Thyroid gland (tissue), 4 donors: ENCODE data around the gene DGKH. TPM values are rescaled to one million over a fixed set of nuclear protein-coding genes. Genes with fewer than 3 reads are reported as not detected.

Source experiments
- DNase-seq, 2 donors: peaks; one replicate each; pipeline ENCODE4 v3.0.0-alpha.2; 2019
- H3K27ac ChIP-seq, 3 donors: fragments of 200-600 bp; sonication (generic); 1 replicate in 2 of 3; 2 replicates in 1 of 3; pipeline ENCODE4 v1.5.1; 2016 to 2019; ENCODE audit warnings: mild to moderate bottlenecking in 1 of 3, moderate library complexity in 1 of 3
- H3K27me3 ChIP-seq: fragments of 200-600 bp; sonication (generic); one replicate; pipeline ENCODE4 v1.5.1; 2019
- H3K36me3 ChIP-seq, 2 donors: fragments of 200-600 bp; sonication (generic); one replicate each; pipeline ENCODE4 v1.5.1; 2016 to 2019
- H3K4me1 ChIP-seq, 2 donors: fragments of 200-600 bp; sonication (generic); one replicate each; pipeline ENCODE4 v1.5.1; 2017 to 2019
- H3K4me3 ChIP-seq, 3 donors: fragments of 200-600 bp; sonication (generic); replicated peaks in 1 of 3; 1 replicate in 2 of 3; 2 replicates in 1 of 3; pipeline ENCODE4 v1.5.1; 2016; ENCODE audit warnings: mild to moderate bottlenecking in 1 of 3
- H3K9me3 ChIP-seq: fragments of 200-600 bp; sonication (generic); one replicate; pipeline ENCODE4 v1.5.1; 2017
- POLR2A ChIP-seq, 2 donors: fragments of 450-650 bp; IDR thresholded peaks; one replicate each; pipeline ENCODE4 v1.6.1; 2017; ENCODE audit warnings: antibody characterized with exemption in 2 of 2, mild to moderate bottlenecking in 2 of 2, moderate library complexity in 1 of 2
- WGBS, 2 donors: methylation state at CpG; one replicate each; pipeline ENCODE4 v1.1.5; 2017; 5-methylcytosine and 5-hydroxymethylcytosine counted together
- intact Hi-C: fragments of 100-400 bp; cut with DNase I; formaldehyde crosslinking; loops from one replicate; pipeline ENCODE4 v1.15.1; 2023
- total RNA-seq, 4 donors: library from RNA; depleted of rRNA; stranded (reverse); fragments of >200 nt; gene quantifications; one replicate each; pipeline ENCODE4 v1.2.3, GENCODE V29; 2016
- TF ChIP-seq, protein P1 (sequence below), 6 experiments: fragments of 200-600 bp in 3 of 6; fragments of 450-650 bp in 3 of 6; sonication (generic) in 3 of 6; IDR thresholded peaks; one replicate each; pipeline ENCODE4 v1.5.1; 2016 to 2019; ENCODE audit warnings: antibody characterized with exemption in 6 of 6, mild to moderate bottlenecking in 2 of 6, inconsistent platforms in 1 of 6, moderate library complexity in 1 of 6

The DGKH gene
- total RNA-seq, 4 donors from 2014 or later: 7.9 to 15.9 (median 12.4) TPM

DNA sequence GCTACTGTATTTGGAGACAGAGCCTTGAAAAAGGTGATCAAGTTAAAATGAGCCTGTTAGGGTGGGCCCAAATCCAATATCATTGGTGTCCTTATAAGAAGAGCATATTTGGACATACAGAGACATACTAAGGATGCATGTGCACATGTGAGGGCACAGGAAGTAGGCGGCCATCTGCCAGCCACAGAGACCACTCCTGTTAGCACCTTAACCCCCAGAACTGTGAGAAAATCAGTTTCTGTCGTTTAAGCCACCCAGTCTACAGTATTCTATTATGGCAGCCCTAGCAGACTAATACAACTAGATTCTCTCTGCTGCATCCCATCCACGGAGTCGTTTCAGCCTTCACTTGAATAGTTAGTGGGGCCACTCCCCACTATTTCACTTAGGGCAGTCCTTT lies 39.4 kb upstream of the DGKH start:
- no peak for DNase-seq
- Histone ChIP-seq H3K9me3 (no peaks in the 10 kb centered on the region), H3K4me3 (no peak overlapping the region), H3K27ac (no peak overlapping the region), H3K4me1 (peaks cover 0 to 4% of the 10 kb centered on the region in 2 donors), H3K36me3 (no peaks in the 10 kb centered on the region), H3K27me3 (no peaks in the 10 kb centered on the region)
- 83 to 84% methylated on average over 4 of the region's 4 CpGs for WGBS, 2 donors
- TF ChIP-seq, protein P1, sequence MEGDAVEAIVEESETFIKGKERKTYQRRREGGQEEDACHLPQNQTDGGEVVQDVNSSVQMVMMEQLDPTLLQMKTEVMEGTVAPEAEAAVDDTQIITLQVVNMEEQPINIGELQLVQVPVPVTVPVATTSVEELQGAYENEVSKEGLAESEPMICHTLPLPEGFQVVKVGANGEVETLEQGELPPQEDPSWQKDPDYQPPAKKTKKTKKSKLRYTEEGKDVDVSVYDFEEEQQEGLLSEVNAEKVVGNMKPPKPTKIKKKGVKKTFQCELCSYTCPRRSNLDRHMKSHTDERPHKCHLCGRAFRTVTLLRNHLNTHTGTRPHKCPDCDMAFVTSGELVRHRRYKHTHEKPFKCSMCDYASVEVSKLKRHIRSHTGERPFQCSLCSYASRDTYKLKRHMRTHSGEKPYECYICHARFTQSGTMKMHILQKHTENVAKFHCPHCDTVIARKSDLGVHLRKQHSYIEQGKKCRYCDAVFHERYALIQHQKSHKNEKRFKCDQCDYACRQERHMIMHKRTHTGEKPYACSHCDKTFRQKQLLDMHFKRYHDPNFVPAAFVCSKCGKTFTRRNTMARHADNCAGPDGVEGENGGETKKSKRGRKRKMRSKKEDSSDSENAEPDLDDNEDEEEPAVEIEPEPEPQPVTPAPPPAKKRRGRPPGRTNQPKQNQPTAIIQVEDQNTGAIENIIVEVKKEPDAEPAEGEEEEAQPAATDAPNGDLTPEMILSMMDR (IDR thresholded peaks at IDR 0.05): no peak
- TF ChIP-seq POLR2A (IDR thresholded peaks at IDR 0.05): no peak
- intact Hi-C loops: no loop called here

DNA sequence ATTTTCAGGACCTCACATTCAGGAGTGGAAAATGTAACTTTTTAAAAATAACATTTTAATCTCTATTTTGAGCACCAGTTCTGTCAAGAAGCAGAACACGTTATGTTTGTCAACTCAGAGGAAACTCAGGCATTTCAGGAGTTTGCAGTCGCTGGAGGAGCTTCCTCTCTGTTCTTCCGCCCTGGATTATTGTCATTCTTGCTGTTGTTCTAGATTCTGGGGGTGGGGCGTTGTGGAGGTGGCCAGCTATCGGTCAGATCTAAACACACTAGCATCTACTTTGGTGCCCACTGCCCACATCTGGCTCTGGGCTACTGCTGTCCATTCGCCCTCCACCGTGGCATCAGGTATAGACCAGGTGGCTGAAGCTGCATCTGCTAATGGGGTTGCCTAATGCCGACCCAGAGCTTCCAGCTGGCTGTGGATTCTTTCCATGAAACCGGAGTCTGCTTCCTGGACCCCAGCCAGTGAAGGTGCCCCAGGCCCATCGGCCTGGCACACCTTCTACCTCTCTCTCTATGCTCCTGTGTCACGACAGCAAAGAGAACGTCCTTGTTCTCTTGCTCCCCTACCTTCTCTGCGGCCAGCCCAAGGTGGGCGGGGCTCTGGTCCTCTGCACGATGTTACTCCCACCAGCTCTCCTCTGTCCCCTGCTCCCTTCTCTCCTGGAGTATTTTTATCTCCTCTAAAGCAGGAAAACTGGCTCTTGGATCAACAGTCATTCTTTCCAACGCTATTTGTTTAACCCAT lies 36.7 kb upstream of the DGKH start:
- no peak for TF ChIP-seq POLR2A (IDR thresholded peaks at IDR 0.05)
- TF ChIP-seq, protein P1 (IDR thresholded peaks at IDR 0.05): no peak
- 43 to 49% methylated on average over 16 of the region's 16 CpGs for WGBS, 2 donors
- Histone ChIP-seq H3K4me3 (no peak overlapping the region), H3K4me1 (peaks cover 0 to 4% of the 10 kb centered on the region in 2 donors), H3K9me3 (no peaks in the 10 kb centered on the region), H3K36me3 (no peaks in the 10 kb centered on the region), H3K27me3 (no peaks in the 10 kb centered on the region), H3K27ac (no peak overlapping the region)
- DNase-seq: peak; percentile 8 to 18
- intact Hi-C loops: no loop called here

DNA sequence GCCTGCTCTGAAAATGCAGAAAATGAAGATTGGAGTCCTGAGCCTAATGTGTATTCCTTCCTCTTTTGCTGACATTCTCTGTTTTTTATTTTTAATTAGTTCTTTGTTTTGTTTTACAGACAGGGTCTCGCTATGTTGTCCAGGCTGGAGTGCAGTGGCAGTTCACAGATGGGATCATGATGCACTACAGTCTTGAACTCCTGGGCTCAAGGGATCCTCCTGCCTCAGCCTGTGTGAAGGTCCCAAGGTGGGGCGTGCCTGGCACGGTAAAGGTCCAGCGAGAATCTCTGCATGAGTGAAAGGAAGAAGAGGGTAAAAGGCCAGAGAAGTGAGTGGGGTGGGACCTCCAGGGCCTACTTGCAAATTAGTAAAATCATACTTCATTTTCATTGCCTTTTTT lies 34.3 kb upstream of the DGKH start:
- H3K36me3 ChIP-seq: no peaks in the 10 kb centered on the region
- no peaks in the 10 kb centered on the region for H3K27me3 ChIP-seq
- H3K4me1 ChIP-seq: peaks cover 0 to 4% of the 10 kb centered on the region in 2 donors
- intact Hi-C loops: no loop called here
- no peaks in the 10 kb centered on the region for H3K9me3 ChIP-seq
- no peak for DNase-seq
- TF ChIP-seq, protein P1 (IDR thresholded peaks at IDR 0.05): no peak
- no peak for TF ChIP-seq POLR2A (IDR thresholded peaks at IDR 0.05)
- 91 to 98% methylated on average over 4 of the region's 4 CpGs for WGBS, 2 donors
- H3K27ac ChIP-seq: no peak overlapping the region
- no peak overlapping the region for H3K4me3 ChIP-seq

DNA sequence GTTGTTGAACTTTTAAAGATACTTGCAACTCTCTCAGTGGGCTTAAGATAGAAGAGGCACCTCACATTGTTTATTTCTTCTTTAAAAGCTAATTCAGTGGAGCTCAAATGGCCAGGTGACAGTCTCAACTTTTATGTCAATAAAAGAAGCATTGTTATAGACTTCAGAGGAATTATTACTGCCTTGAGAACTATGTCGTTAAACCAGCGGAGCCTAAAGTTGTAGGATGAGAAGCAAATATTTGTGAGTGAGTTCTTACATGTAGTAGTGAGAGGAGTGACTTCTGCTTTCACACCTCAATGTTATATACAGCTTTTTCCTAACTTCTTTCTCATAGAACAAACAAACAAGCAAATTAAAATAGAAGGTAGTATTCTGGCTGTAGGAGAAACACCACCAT lies 31.2 kb upstream of the DGKH start:
- DNase-seq: no peak
- no peak for TF ChIP-seq POLR2A (IDR thresholded peaks at IDR 0.05)
- TF ChIP-seq, protein P1 (IDR thresholded peaks at IDR 0.05): no peak
- Histone ChIP-seq H3K4me1 (peaks cover 0 to under 1% of the 10 kb centered on the region in 2 donors), H3K27me3 (no peaks in the 10 kb centered on the region), H3K9me3 (no peaks in the 10 kb centered on the region), H3K36me3 (no peaks in the 10 kb centered on the region), H3K27ac (no peak overlapping the region), H3K4me3 (no peak overlapping the region)
- WGBS, 2 donors: 58 to 74% methylated on average over 2 of the region's 2 CpGs
- intact Hi-C loops: no loop called here

DNA sequence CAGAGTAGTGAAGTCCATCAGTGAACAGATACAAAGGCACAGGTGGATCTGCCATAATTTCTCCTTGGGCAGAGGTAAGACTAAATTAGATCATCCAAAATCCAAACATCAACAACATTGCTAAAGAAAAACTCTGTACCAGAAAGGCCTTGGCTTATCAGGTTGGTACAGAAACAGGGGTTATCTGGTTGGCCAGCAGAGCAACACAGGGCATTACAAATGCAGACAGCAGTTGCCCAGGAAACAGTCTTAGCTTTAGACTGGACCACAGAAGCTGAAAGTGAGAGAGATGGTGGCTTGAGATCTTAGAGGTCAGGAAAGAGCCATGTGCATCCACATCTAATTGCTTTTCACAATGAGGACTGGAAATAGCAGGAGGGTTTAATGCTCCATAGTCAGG lies 26.6 kb upstream of the DGKH start:
- no peak for TF ChIP-seq POLR2A (IDR thresholded peaks at IDR 0.05)
- TF ChIP-seq, protein P1 (IDR thresholded peaks at IDR 0.05): no peak
- Histone ChIP-seq H3K9me3 (no peaks in the 10 kb centered on the region), H3K4me3 (no peak overlapping the region), H3K27ac (no peak overlapping the region), H3K36me3 (no peaks in the 10 kb centered on the region), H3K27me3 (no peaks in the 10 kb centered on the region), H3K4me1 (no peaks in the 10 kb centered on the region)
- no peak for DNase-seq
- intact Hi-C loops: no loop called here
